Ramos (cell line): ENCODE results near the gene NAALADL2.

Experiments
- in situ Hi-C: fragments of 300-500 bp; cut with MboI; formaldehyde crosslinking; loops from one replicate; pipeline ENCODE4 v1.14.3; 2022; ENCODE audit warnings: low sequenced_read_pairs; ENCODE audit not compliant: unreplicated experiment

Gene NAALADL2

GRCh38 chr3:175851541-175851940, 992.4 kb downstream of the NAALADL2 start:
- in situ Hi-C loops = no loop called here

DNA sequence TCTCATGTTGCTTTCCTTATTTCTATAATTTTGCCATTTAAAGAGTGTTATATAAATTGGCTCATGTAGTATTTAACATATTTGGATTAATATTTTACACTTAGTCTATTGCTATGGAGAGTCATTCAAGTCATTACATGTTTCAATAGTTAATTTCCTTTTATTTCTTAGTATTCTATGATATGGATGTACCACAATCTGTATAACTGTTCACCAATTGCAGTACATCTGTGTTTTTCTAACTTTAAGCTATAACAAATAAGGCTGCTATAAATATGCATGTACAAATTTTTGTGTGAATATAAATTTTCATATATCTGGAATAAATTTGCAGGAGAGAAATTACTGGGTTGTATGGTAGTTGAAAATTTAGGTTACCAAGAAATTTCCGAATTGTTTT, 993.4 kb downstream of the NAALADL2 start:
- in situ Hi-C loops = no loop called here

- in situ Hi-C loops = no loop called here
Observed at GRCh38 chr3:175857666-175858270, 998.6 kb downstream of the NAALADL2 start.
